Activated CD8-positive, alpha-beta memory T cell treated with anti-CD3 and anti-CD28 coated beads for 36 hours (primary cell): ENCODE measurements around the gene FRY. TPM values are rescaled to one million over a fixed set of nuclear protein-coding genes. Genes with fewer than 3 reads are reported as not detected.

Experiments used
- CTCF ChIA-PET: fragments of 350-600 bp; sonication (Branson Sonifier 250); formaldehyde crosslinking; loops from one replicate; lab custom pipeline; 2021; ENCODE audit warnings: antibody characterized with exemption; lab: Charles Lee
- POLR2A ChIA-PET: fragments of 350-600 bp; sonication (Branson Sonifier 250); formaldehyde crosslinking; loops from one replicate; lab custom pipeline; 2021; ENCODE audit warnings: antibody characterized with exemption; lab: Charles Lee
- total RNA-seq, 2 experiments: library from RNA; stranded (reverse); gene quantifications; one replicate each; pipeline ENCODE4 v1.2.3, GENCODE V29; 2021

FRY gene
- total RNA-seq, 2 experiments from 2014 or later, result 0.42 to 0.44 TPM

GRCh38 chr13:32229443-32229842 is 197.9 kb downstream of the FRY start:
- POLR2A ChIA-PET, result no interaction called here
- CTCF ChIA-PET, result no interaction called here

- POLR2A ChIA-PET, result no interaction called here
- CTCF ChIA-PET, result interaction anchor here (0.6 kb wide), 1 partner anchor 1753 kb away, joined by 4 read pairs; no protein-coding TSS in a partner anchor
These were observed 200.7 kb downstream of the FRY start for GRCh38 chr13:32232263-32232662.

GRCh38 chr13:32233062-32233461 is 201.5 kb downstream of the FRY start:
- ChIA-PET POLR2A (no interaction called here), CTCF (no interaction called here)

GRCh38 chr13:32234914-32235313 is 203.3 kb downstream of the FRY start:
- CTCF ChIA-PET, result no interaction called here
- POLR2A ChIA-PET, result no interaction called here

GRCh38 chr13:32237681-32238080 is 206.1 kb downstream of the FRY start:
- ChIA-PET POLR2A (no interaction called here), CTCF (interaction anchor here (1.5 kb wide), 1 partner anchor 9 kb away, joined by 4 read pairs; no protein-coding TSS in a partner anchor)

GRCh38 chr13:32243695-32244094 is 212.1 kb downstream of the FRY start:
- POLR2A ChIA-PET, result no interaction called here
- CTCF ChIA-PET, result no interaction called here

- CTCF ChIA-PET, result interaction anchor here (2.3 kb wide), 1 partner anchor 66 kb away, joined by 6 read pairs; no protein-coding TSS in a partner anchor
These were observed 214.0 kb downstream of the FRY start for GRCh38 chr13:32245555-32245954.

GRCh38 chr13:32246468-32246867 is 214.9 kb downstream of the FRY start:
- ChIA-PET POLR2A (no interaction called here), CTCF (interaction anchor here (0.9 to 2.3 kb wide), 6 partner anchors 9 to 69 kb away, joined by 3 to 7 read pairs (median 4); partner anchors contain the start of genes BRCA2 and ZAR1L)

More at GRCh38 chr13:32245555-32245954, 214.0 kb downstream of the FRY start:
- POLR2A ChIA-PET, result no interaction called here

GRCh38 chr13:32247887-32248286 is 216.3 kb downstream of the FRY start:
- POLR2A ChIA-PET, result no interaction called here

GRCh38 chr13:32248801-32249200 is 217.2 kb downstream of the FRY start:
- POLR2A ChIA-PET, result no interaction called here
- CTCF ChIA-PET, result no interaction called here

More at GRCh38 chr13:32247887-32248286, 216.3 kb downstream of the FRY start:
- CTCF ChIA-PET, result no interaction called here

- ChIA-PET CTCF (no interaction called here), POLR2A (no interaction called here)
These were observed 221.4 kb downstream of the FRY start for GRCh38 chr13:32252812-32253438.

GRCh38 chr13:32253911-32254399 is 222.4 kb downstream of the FRY start:
- CTCF ChIA-PET, result no interaction called here
- POLR2A ChIA-PET, result no interaction called here

GRCh38 chr13:32254416-32254815 is 222.8 kb downstream of the FRY start:
- ChIA-PET CTCF (interaction anchor here (1.6 kb wide), 1 partner anchor 8 kb away, joined by 5 read pairs; no protein-coding TSS in a partner anchor), POLR2A (interaction anchor here (0.6 kb wide), 1 partner anchor 60 kb away, joined by 3 read pairs; no protein-coding TSS in a partner anchor)

GRCh38 chr13:32254916-32255723 is 223.5 kb downstream of the FRY start:
- CTCF ChIA-PET, result interaction anchor here (1.6 kb wide), 1 partner anchor 8 kb away, joined by 5 read pairs; no protein-coding TSS in a partner anchor
- POLR2A ChIA-PET, result interaction anchor here (0.6 kb wide), 1 partner anchor 61 kb away, joined by 3 read pairs; no protein-coding TSS in a partner anchor

GRCh38 chr13:32255724-32256109 is 224.1 kb downstream of the FRY start:
- CTCF ChIA-PET, result interaction anchor here (1.6 kb wide), 1 partner anchor 9 kb away, joined by 5 read pairs; no protein-coding TSS in a partner anchor
- POLR2A ChIA-PET, result no interaction called here

- ChIA-PET POLR2A (no interaction called here), CTCF (interaction anchor here (1.6 kb wide), 1 partner anchor 10 kb away, joined by 5 read pairs; no protein-coding TSS in a partner anchor)
These were observed 224.7 kb downstream of the FRY start for GRCh38 chr13:32256243-32256642.

- POLR2A ChIA-PET, result no interaction called here
These were observed 226.1 kb downstream of the FRY start for GRCh38 chr13:32257649-32258048.

GRCh38 chr13:32259116-32259515 is 227.5 kb downstream of the FRY start:
- CTCF ChIA-PET, result no interaction called here

More at GRCh38 chr13:32257649-32258048, 226.1 kb downstream of the FRY start:
- CTCF ChIA-PET, result no interaction called here

GRCh38 chr13:32261567-32261966 is 230.0 kb downstream of the FRY start:
- ChIA-PET CTCF (no interaction called here), POLR2A (no interaction called here)

More at GRCh38 chr13:32259116-32259515, 227.5 kb downstream of the FRY start:
- POLR2A ChIA-PET, result no interaction called here

- POLR2A ChIA-PET, result no interaction called here
- CTCF ChIA-PET, result interaction anchor here (0.8 kb wide), 1 partner anchor 15 kb away, joined by 3 read pairs; no protein-coding TSS in a partner anchor
These were observed 230.6 kb downstream of the FRY start for GRCh38 chr13:32262165-32262564.
